ENCODE data around the gene YIPF7. TPM values are rescaled to one million over a fixed set of nuclear protein-coding genes. Genes with fewer than 3 reads are reported as not detected.

The YIPF7 gene
- total and polyA plus RNA-seq, 9 of the 15 experiments (the other 6 are each of a cell fraction or from before 2014, with no cell fraction given), result 0.14 TPM; not detected in 8

- TF ChIP-seq SIN3A (IDR thresholded peaks at IDR 0.05; ENCODE audit: borderline replicate concordance in 2 of 2, control insufficient read depth in 1 of 2, low read depth in 2 of 2, low read length in 2 of 2) (0 out of 4 replicates have a peak, but pooled peaks of 1 of the 2 experiments have one; percentile 1), ZNF354B (CRISPR knock-in tag; IDR thresholded peaks at IDR 0.05) (no peak)
- DNase-seq (ENCODE audit: extremely low read depth in 1 of 4, low spot score in 3 of 4) (peak in 1 of 4 experiments; percentile 7), ATAC-seq (peak; percentile 3), FAIRE-seq (no peak)
- Histone ChIP-seq H3K4me3 (peak overlapping the region; percentile 68), H3K79me2 (ENCODE audit: control insufficient read depth, insufficient read depth, low read length) (peaks cover 50% of the 10 kb centered on the region), H3K4me1 (replicated peaks in 1 of 2; ENCODE audit: control insufficient read depth in 2 of 2, insufficient read depth in 2 of 2, low read length in 2 of 2) (peaks cover 0 to 13% of the 10 kb centered on the region in 2 experiments; a peak in 2 of 5 replicates), H3K9me1 (ENCODE audit: control insufficient read depth, insufficient read depth, low read length) (no peaks in the 10 kb centered on the region), H3K9ac (ENCODE audit: insufficient read depth in 1 of 2, low read depth in 2 of 2, low read length in 2 of 2) (peak overlapping the region; percentile 89 to 95), H2AFZ (ENCODE audit: low read depth, low read length) (peak overlapping the region; percentile 98), H3K27me3 (ENCODE audit: control insufficient read depth in 2 of 2, insufficient read depth in 2 of 2, low read length in 2 of 2) (no peaks in the 10 kb centered on the region), H4K20me1 (replicated peaks; ENCODE audit: control insufficient read depth, insufficient read depth, low read length) (no peaks in the 10 kb centered on the region), H3K27ac (ENCODE audit: extremely low read depth, low read depth, low read length) (peak overlapping the region; percentile 82), H3K36me3 (ENCODE audit: control insufficient read depth, insufficient read depth, low read length) (peaks cover 36% of the 10 kb centered on the region), H3K4me2 (ENCODE audit: insufficient read depth, low read length) (peak overlapping the region; percentile 89), H3K9me3 (replicated peaks; ENCODE audit: control insufficient read depth, insufficient read depth, low read depth, low read length) (no peaks in the 10 kb centered on the region)
- WGBS (ENCODE audit: insufficient coverage, low coverage, missing lambda C conversion rate), result 0% methylated on average over 3 of the region's 3 CpGs
- intact Hi-C loops (cut with micrococcal nuclease) (no loop called here), in situ Hi-C loops (cut with MboI) (no loop called here)
- POLR2A ChIA-PET, result interaction anchor here (1.1 to 1.7 kb wide), 5 partner anchors 9 to 47 kb away, joined by 3 to 11 read pairs (median 3); no protein-coding TSS in a partner anchor
- BruUV-seq (replicated peaks), result no TSS peak
- CTCF ChIA-PET (ENCODE audit: low intra/inter-chr PET ratio), result no interaction called here
These were observed 27.6 kb upstream of the YIPF7 start for GRCh38 chr4:44679060-44679459.
